IMR-90 (cell line): Measurements from ENCODE around the gene TSEN15. TPM values are rescaled to one million over a fixed set of nuclear protein-coding genes. Genes with fewer than 3 reads are reported as not detected.

Experiments
- ATAC-seq: fragments of 200-7000 bp; cut with Tn5 transposase; 2 replicates; pipeline ENCODE4 v1.9.1; 2020; ENCODE audit warnings: low read depth, mild to moderate bottlenecking, moderate library complexity
- BruUV-seq: library from RNA; stranded (reverse); fragments of 400-500 nt; replicated peaks from 2 replicates; lab custom pipeline; 2021; lab: Mats Ljungman, UMichigan
- CTCF ChIA-PET: fragments of 300-600 bp; formaldehyde crosslinking; extraction: SDS; loops from one replicate; lab custom pipeline; 2021; ENCODE audit warnings: antibody characterized with exemption; lab: Yijun Ruan, JAX
- POLR2A ChIA-PET: fragments of 300-600 bp; sonication (Branson Sonifier 250); formaldehyde crosslinking; loops from one replicate; lab custom pipeline; 2022; ENCODE audit warnings: antibody characterized with exemption; ENCODE audit not compliant: unreplicated experiment; lab: Charles Lee
- DNase-seq: peaks from one replicate; pipeline ENCODE4 v3.0.0; 2013
- H2AFZ ChIP-seq: replicated peaks from 2 replicates; pipeline ENCODE3; 2013; ENCODE audit warnings: low read length, mild to moderate bottlenecking; ENCODE audit not compliant: poor library complexity
- H2AK5ac ChIP-seq: 2 replicates; pipeline ENCODE4 v1.6.1; 2013; ENCODE audit warnings: low read depth, low read length, inconsistent platforms
- H2AK9ac ChIP-seq: replicated peaks from 2 replicates; pipeline ENCODE3; 2013; ENCODE audit warnings: mild to moderate bottlenecking, low read depth, low read length, moderate library complexity; ENCODE audit not compliant: poor library complexity
- H2BK120ac ChIP-seq: 2 replicates; pipeline ENCODE4 v1.6.1; 2013; ENCODE audit warnings: low read depth, low read length, inconsistent platforms
- H2BK15ac ChIP-seq: 3 replicates; pipeline ENCODE4 v1.6.1; 2013; ENCODE audit warnings: low read depth, low read length, inconsistent platforms
- H2BK20ac ChIP-seq: 2 replicates; pipeline ENCODE4 v1.6.1; 2013; ENCODE audit warnings: low read depth, mild to moderate bottlenecking, inconsistent platforms, low read length, moderate library complexity
- H2BK5ac ChIP-seq: 2 replicates; pipeline ENCODE4 v1.6.1; 2013; ENCODE audit warnings: mild to moderate bottlenecking, low read depth, low read length, inconsistent platforms; ENCODE audit not compliant: poor library complexity, severe bottlenecking
- H3K14ac ChIP-seq: replicated peaks from 2 replicates; pipeline ENCODE4 v1.6.1; 2013; ENCODE audit warnings: low read depth, low read length, inconsistent platforms
- H3K18ac ChIP-seq: 2 replicates; pipeline ENCODE4 v1.6.1; 2013; ENCODE audit warnings: low read depth, low read length, control low read depth
- H3K23ac ChIP-seq: 2 replicates; pipeline ENCODE4 v1.6.1; 2013; ENCODE audit warnings: low read depth, low read length, inconsistent platforms
- H3K27ac ChIP-seq: 2 replicates; pipeline ENCODE4 v1.5.1; 2013; ENCODE audit warnings: mild to moderate bottlenecking, control low read depth, low read length; ENCODE audit not compliant: insufficient read depth
- H3K27me3 ChIP-seq: 2 replicates; pipeline ENCODE4 v1.6.1; 2013; ENCODE audit warnings: low read length; ENCODE audit not compliant: control insufficient read depth, insufficient read depth
- H3K36me3 ChIP-seq: 2 replicates; pipeline ENCODE4 v1.6.1; 2013; ENCODE audit warnings: low read length, mixed read lengths; ENCODE audit not compliant: control insufficient read depth, insufficient read depth
- H3K4ac ChIP-seq: 2 replicates; pipeline ENCODE4 v1.6.1; 2013; ENCODE audit warnings: low read depth, low read length, inconsistent platforms
- H3K4me1 ChIP-seq: 2 replicates; pipeline ENCODE4 v1.6.1; 2013; ENCODE audit warnings: low read length, mixed read lengths; ENCODE audit not compliant: control insufficient read depth, insufficient read depth
- H3K4me2 ChIP-seq: 2 replicates; pipeline ENCODE4 v1.6.1; 2013; ENCODE audit warnings: low read depth, mild to moderate bottlenecking, control low read depth, low read length, moderate library complexity
- H3K4me3 ChIP-seq: 2 replicates; pipeline ENCODE4 v1.5.1; 2013; ENCODE audit warnings: low read depth, mild to moderate bottlenecking, control low read depth, low read length, moderate library complexity; ENCODE audit not compliant: insufficient read depth
- H3K56ac ChIP-seq: 2 replicates; pipeline ENCODE4 v1.6.1; 2013; ENCODE audit warnings: low read length, inconsistent platforms; ENCODE audit not compliant: insufficient read depth; ENCODE audit errors: extremely low read depth
- H3K79me1 ChIP-seq, 2 experiments: 2 replicates each; pipeline ENCODE4 v1.6.1; 2013; ENCODE audit warnings: low read length in 2 of 2, inconsistent platforms in 1 of 2, low read depth in 1 of 2
- H3K9ac ChIP-seq: 2 replicates; pipeline ENCODE4 v1.6.1; 2013; ENCODE audit warnings: low read depth, low read length, control low read depth
- H3K9me1 ChIP-seq: 2 replicates; pipeline ENCODE4 v1.6.1; 2013; ENCODE audit warnings: low read length, inconsistent platforms; ENCODE audit not compliant: insufficient read depth
- H3K9me3 ChIP-seq: 2 replicates; pipeline ENCODE4 v1.6.1; 2013; ENCODE audit warnings: low read length; ENCODE audit not compliant: control insufficient read depth, insufficient read depth
- H4K20me1 ChIP-seq: 2 replicates; pipeline ENCODE4 v1.6.1; 2013; ENCODE audit warnings: low read length, inconsistent platforms; ENCODE audit not compliant: insufficient read depth
- H4K5ac ChIP-seq: 2 replicates; pipeline ENCODE4 v1.6.1; 2013; ENCODE audit warnings: mild to moderate bottlenecking, low read depth, low read length, control low read depth
- H4K8ac ChIP-seq, 2 experiments: 2 replicates each; pipeline ENCODE4 v1.6.1; 2013; ENCODE audit warnings: low read depth in 2 of 2, low read length in 2 of 2, control low read depth in 1 of 2, inconsistent platforms in 1 of 2
- H4K91ac ChIP-seq: 2 replicates; pipeline ENCODE4 v1.6.1; 2013; ENCODE audit warnings: low read depth, low read length, inconsistent platforms; ENCODE audit not compliant: insufficient read depth
- BHLHE40 ChIP-seq: fragments of 150-350 bp; IDR thresholded peaks from 2 replicates; pipeline ENCODE4 v1.6.1; 2016; ENCODE audit warnings: mild to moderate bottlenecking, low read depth, low read length
- CEBPB ChIP-seq: IDR thresholded peaks from 2 replicates; pipeline ENCODE4 v1.6.1; 2012; ENCODE audit warnings: low read depth, low read length, improper control_type of control experiment
- CHD1 ChIP-seq: IDR thresholded peaks from 2 replicates; pipeline ENCODE4 v1.6.1; 2012; ENCODE audit warnings: low read depth, low read length, improper control_type of control experiment
- FOS ChIP-seq: fragments of 150-350 bp; IDR thresholded peaks from 2 replicates; pipeline ENCODE4 v1.6.1; 2016; ENCODE audit warnings: low read depth, low read length
- MAFK ChIP-seq: IDR thresholded peaks from 2 replicates; pipeline ENCODE4 v1.6.1; 2012; ENCODE audit warnings: low read depth, low read length, improper control_type of control experiment
- RCOR1 ChIP-seq: IDR thresholded peaks from 2 replicates; pipeline ENCODE4 v1.6.1; 2012; ENCODE audit warnings: mild to moderate bottlenecking, low read length, improper control_type of control experiment; ENCODE audit not compliant: insufficient replicate concordance
- RFX5 ChIP-seq: IDR thresholded peaks from 2 replicates; pipeline ENCODE4 v1.8.0; 2012; ENCODE audit warnings: low read depth, mild to moderate bottlenecking, low read length, moderate library complexity
- SMC3 ChIP-seq: fragments of 150-350 bp; IDR thresholded peaks from 2 replicates; pipeline ENCODE4 v1.6.1; 2016; ENCODE audit warnings: low read depth, mild to moderate bottlenecking, antibody characterized with exemption, low read length, moderate library complexity
- dilution Hi-C: fragments of 300-500 bp; cut with HindIII; formaldehyde crosslinking; loops from one replicate; pipeline ENCODE4 v1.14.3; 2018; ENCODE audit warnings: low sequenced_read_pairs; ENCODE audit not compliant: unreplicated experiment
- in situ Hi-C: fragments of 300-500 bp; cut with MboI; formaldehyde crosslinking; loops from 3 replicates; pipeline ENCODE4 v1.14.3; 2019; ENCODE audit warnings: low sequenced_read_pairs, inconsistent platforms, mixed read lengths
- intact Hi-C: fragments of 100-400 bp; cut with micrococcal nuclease; formaldehyde crosslinking; loops from 2 replicates; pipeline ENCODE4 v1.10.0; 2022
- polyA plus RNA-seq, 3 experiments: library from polyadenylated mRNA; depleted of rRNA; stranded (reverse); fragments of >200 nt; gene quantifications; 2 replicates each; pipeline ENCODE4 v1.2.3, GENCODE V29; 2012; ENCODE audit warnings: low replicate concordance in 1 of 3
- total RNA-seq: library from RNA; depleted of rRNA; stranded (reverse); fragments of >200 nt; gene quantifications from 2 replicates; pipeline ENCODE4 v1.2.3, GENCODE V29; 2012
- TF ChIP-seq, protein P1 (sequence below): fragments of 150-350 bp; IDR thresholded peaks from 2 replicates; pipeline ENCODE4 v1.6.1; 2016; ENCODE audit warnings: low read depth, mild to moderate bottlenecking, low read length, moderate library complexity, borderline replicate concordance
- TF ChIP-seq, protein P2 (sequence below): conservative IDR thresholded peaks from 2 replicates; pipeline ENCODE4 v1.5.1; 2012; ENCODE audit warnings: mild to moderate bottlenecking, low read depth, low read length, improper control_type of control experiment
- TF ChIP-seq, protein P3 (sequence below): fragments of 150-350 bp; IDR thresholded peaks from 2 replicates; pipeline ENCODE4 v1.6.1; 2017; ENCODE audit warnings: mild to moderate bottlenecking, antibody characterized with exemption, low read length, low read depth

TSEN15 gene
- total and polyA plus RNA-seq, 2 of the 4 experiments (the other 2 are of a cell fraction), result 32.4 to 45.0 TPM

DNA sequence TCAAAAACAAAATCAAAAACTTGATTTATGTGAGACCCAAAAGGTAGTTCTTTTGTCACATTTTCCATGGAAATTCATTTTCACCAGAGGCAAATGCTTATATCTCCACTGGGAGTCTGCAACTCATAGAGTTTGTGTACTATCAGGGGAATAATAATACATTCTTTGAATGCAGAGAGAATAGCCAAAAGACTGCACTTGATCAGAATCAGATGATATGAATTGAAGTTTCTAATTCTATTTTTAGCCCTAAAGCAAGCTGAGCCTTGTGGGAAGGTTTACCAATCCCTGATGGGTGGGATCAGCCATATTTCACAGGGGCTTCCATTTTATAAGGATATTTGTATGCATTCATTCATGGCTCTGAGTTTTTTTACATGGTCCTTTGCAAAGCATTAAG lies 49.6 kb downstream of the TSEN15 start:
- H4K91ac ChIP-seq, result no peak overlapping the region
- H3K4me1 ChIP-seq, result no peaks in the 10 kb centered on the region
- H4K20me1 ChIP-seq, result no peaks in the 10 kb centered on the region
- TF ChIP-seq, protein P1, sequence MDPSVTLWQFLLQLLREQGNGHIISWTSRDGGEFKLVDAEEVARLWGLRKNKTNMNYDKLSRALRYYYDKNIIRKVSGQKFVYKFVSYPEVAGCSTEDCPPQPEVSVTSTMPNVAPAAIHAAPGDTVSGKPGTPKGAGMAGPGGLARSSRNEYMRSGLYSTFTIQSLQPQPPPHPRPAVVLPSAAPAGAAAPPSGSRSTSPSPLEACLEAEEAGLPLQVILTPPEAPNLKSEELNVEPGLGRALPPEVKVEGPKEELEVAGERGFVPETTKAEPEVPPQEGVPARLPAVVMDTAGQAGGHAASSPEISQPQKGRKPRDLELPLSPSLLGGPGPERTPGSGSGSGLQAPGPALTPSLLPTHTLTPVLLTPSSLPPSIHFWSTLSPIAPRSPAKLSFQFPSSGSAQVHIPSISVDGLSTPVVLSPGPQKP, result no peak
- no peak for TF ChIP-seq RCOR1
- no peak for TF ChIP-seq MAFK
- no peak for TF ChIP-seq FOS
- no peak for TF ChIP-seq CHD1
- TF ChIP-seq, protein P2, sequence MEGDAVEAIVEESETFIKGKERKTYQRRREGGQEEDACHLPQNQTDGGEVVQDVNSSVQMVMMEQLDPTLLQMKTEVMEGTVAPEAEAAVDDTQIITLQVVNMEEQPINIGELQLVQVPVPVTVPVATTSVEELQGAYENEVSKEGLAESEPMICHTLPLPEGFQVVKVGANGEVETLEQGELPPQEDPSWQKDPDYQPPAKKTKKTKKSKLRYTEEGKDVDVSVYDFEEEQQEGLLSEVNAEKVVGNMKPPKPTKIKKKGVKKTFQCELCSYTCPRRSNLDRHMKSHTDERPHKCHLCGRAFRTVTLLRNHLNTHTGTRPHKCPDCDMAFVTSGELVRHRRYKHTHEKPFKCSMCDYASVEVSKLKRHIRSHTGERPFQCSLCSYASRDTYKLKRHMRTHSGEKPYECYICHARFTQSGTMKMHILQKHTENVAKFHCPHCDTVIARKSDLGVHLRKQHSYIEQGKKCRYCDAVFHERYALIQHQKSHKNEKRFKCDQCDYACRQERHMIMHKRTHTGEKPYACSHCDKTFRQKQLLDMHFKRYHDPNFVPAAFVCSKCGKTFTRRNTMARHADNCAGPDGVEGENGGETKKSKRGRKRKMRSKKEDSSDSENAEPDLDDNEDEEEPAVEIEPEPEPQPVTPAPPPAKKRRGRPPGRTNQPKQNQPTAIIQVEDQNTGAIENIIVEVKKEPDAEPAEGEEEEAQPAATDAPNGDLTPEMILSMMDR, result no peak
- no peak for TF ChIP-seq BHLHE40
- TF ChIP-seq, protein P3, sequence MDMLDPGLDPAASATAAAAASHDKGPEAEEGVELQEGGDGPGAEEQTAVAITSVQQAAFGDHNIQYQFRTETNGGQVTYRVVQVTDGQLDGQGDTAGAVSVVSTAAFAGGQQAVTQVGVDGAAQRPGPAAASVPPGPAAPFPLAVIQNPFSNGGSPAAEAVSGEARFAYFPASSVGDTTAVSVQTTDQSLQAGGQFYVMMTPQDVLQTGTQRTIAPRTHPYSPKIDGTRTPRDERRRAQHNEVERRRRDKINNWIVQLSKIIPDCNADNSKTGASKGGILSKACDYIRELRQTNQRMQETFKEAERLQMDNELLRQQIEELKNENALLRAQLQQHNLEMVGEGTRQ, result no peak
- TF ChIP-seq CEBPB, result no peak
- TF ChIP-seq SMC3, result no peak
- TF ChIP-seq RFX5, result no peak
- ATAC-seq, result no peak
- H3K18ac ChIP-seq, result no peak overlapping the region
- ChIA-PET CTCF (no interaction called here), POLR2A (no interaction called here)
- BruUV-seq, result no TSS peak
- no peak overlapping the region for H2BK120ac ChIP-seq
- H3K27me3 ChIP-seq, result no peaks in the 10 kb centered on the region
- dilution Hi-C loops (no loop called here), in situ Hi-C loops (no loop called here), intact Hi-C loops (no loop called here)
- no peak for DNase-seq
- no peak overlapping the region for H3K4ac ChIP-seq
- no peak overlapping the region for H4K8ac ChIP-seq
- no peak overlapping the region for H4K5ac ChIP-seq
- no peak overlapping the region for H2AFZ ChIP-seq
- H3K79me1 ChIP-seq, result no peaks in the 10 kb centered on the region
- H3K9me3 ChIP-seq, result no peaks in the 10 kb centered on the region
- H2BK5ac ChIP-seq, result no peak overlapping the region
- H3K27ac ChIP-seq, result no peak overlapping the region
- no peak overlapping the region for H3K9ac ChIP-seq
- H2BK15ac ChIP-seq, result no peak overlapping the region
- no peak overlapping the region for H3K56ac ChIP-seq
- H3K4me3 ChIP-seq, result no peak overlapping the region
- no peak overlapping the region for H2AK5ac ChIP-seq
- H3K36me3 ChIP-seq, result no peaks in the 10 kb centered on the region
- H2AK9ac ChIP-seq, result no peak overlapping the region
- H3K9me1 ChIP-seq, result no peaks in the 10 kb centered on the region
- no peak overlapping the region for H3K14ac ChIP-seq
- no peak overlapping the region for H3K4me2 ChIP-seq
- no peak overlapping the region for H3K23ac ChIP-seq
- H2BK20ac ChIP-seq, result no peak overlapping the region
